RWPE2 (cell line): ENCODE measurements around the gene SLBP.
"Not testable (repeated sequence)": the region's sequence is repeated elsewhere in the genome, so short reads cannot be mapped to it uniquely, and the experiment has no call there.

Experiments used
- ATAC-seq: fragments of 200-7000 bp; cut with Tn5 transposase; 3 replicates; pipeline ENCODE4 v1.9.1; 2021; ENCODE audit warnings: low read depth
- DNase-seq: peaks from one replicate; pipeline ENCODE4 v3.0.0-alpha.2; 2020; ENCODE audit warnings: low spot score
- H3K27ac ChIP-seq: fragments of 450-650 bp; 2 replicates; pipeline ENCODE4 v1.5.1; 2017; ENCODE audit warnings: mild to moderate bottlenecking; ENCODE audit not compliant: poor library complexity, severe bottlenecking
- H3K27me3 ChIP-seq: fragments of 250-450 bp; sonication (Bioruptor Pico); 2 replicates; pipeline ENCODE4 v1.5.1; 2021; ENCODE audit warnings: mild to moderate bottlenecking, moderate library complexity; ENCODE audit not compliant: insufficient read depth, poor library complexity, severe bottlenecking
- H3K36me3 ChIP-seq: fragments of 250-450 bp; sonication (Bioruptor Pico); 2 replicates; pipeline ENCODE4 v1.5.1; 2020; ENCODE audit warnings: low read depth, mild to moderate bottlenecking, moderate library complexity
- H3K4me1 ChIP-seq: fragments of 250-450 bp; sonication (Bioruptor Pico); 2 replicates; pipeline ENCODE4 v1.5.1; 2021; ENCODE audit warnings: mild to moderate bottlenecking, moderate library complexity; ENCODE audit not compliant: insufficient read depth, poor library complexity, severe bottlenecking
- H3K4me3 ChIP-seq: fragments of 250-450 bp; sonication (Bioruptor Pico); 2 replicates; pipeline ENCODE4 v1.5.1; 2021; ENCODE audit warnings: mild to moderate bottlenecking, moderate library complexity; ENCODE audit not compliant: severe bottlenecking
- H3K9me3 ChIP-seq: fragments of 250-450 bp; sonication (Bioruptor Pico); 2 replicates; pipeline ENCODE4 v1.5.1; 2021; ENCODE audit warnings: mild to moderate bottlenecking, moderate library complexity; ENCODE audit not compliant: severe bottlenecking
- CTCF ChIP-seq: fragments of 450-650 bp; IDR thresholded peaks from one replicate; pipeline ENCODE4 v1.5.1; 2017; ENCODE audit warnings: mild to moderate bottlenecking, moderate library complexity; ENCODE audit not compliant: poor library complexity, severe bottlenecking

SLBP gene

DNA sequence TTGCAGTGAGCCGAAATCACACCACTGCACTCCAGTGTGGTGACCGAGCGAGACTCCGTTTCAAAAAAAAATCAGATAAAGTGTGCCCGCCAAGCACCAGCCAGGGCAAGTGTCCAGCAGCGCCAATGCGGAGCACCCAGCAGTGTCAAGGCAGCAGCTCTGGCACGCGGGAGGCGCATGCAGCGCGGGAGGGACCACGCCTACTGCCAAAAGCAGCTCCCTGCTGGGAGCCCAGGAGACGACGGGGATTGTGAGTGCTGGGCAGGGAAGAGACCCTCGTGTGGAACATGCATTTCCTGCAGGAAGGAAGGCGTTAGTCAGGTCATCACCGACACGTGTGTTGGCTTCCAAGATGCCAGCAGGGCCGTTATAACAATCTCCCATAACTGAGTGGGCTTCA is 38.4 kb downstream of the SLBP start:
- ATAC-seq: no peak
- Histone ChIP-seq H3K36me3 (no peaks in the 10 kb centered on the region), H3K4me3 (no peak overlapping the region), H3K27ac (no peak overlapping the region), H3K9me3 (no peaks in the 10 kb centered on the region), H3K27me3 (no peaks in the 10 kb centered on the region), H3K4me1 (no peaks in the 10 kb centered on the region)
- no peak for DNase-seq
- TF ChIP-seq CTCF: no peak

DNA sequence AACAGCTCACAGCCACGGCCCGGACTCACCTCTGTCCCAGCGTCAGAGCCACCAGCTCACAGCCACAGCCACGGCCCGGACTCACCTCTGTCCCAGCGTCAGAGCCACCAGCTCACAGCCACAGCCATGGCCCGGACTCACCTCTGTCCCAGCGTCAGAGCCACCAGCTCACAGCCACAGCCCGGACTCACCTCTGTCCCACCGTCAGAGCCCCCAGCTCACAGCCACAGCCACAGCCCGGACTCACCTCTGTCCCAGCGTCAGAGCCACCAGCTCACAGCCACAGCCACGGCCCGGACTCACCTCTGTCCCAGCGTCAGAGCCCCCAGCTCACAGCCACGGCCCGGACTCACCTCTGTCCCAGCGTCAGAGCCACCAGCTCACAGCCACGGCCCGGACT is 41.1 kb downstream of the SLBP start:
- not testable (repeated sequence) for H3K27ac ChIP-seq, H3K4me3 ChIP-seq, ATAC-seq, H3K4me1 ChIP-seq, H3K36me3 ChIP-seq, DNase-seq, H3K27me3 ChIP-seq, H3K9me3 ChIP-seq

DNA sequence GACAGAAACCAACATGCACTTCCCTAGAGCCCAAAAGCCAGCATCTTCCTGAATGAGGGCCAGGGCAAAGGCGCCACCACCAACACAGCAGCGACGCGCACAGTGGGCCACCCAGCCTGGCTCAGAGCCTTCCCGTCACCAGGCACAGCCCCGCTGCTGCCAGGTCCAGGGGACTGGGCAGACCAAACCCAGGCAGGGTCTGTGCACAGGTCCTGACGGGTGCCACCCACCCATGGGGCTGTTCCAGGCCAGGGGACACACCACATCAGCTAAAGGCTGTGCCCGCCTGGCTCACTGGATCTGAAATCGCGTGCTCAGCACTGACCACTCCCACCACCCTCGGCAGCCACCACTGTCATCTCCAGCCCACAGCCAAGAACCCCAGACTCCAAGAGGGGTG is 41.8 kb downstream of the SLBP start:
- no peak overlapping the region for H3K4me3 ChIP-seq
- no peak for TF ChIP-seq CTCF
- DNase-seq (no peak), ATAC-seq (no peak)
- no peaks in the 10 kb centered on the region for H3K27me3 ChIP-seq
- no peaks in the 10 kb centered on the region for H3K9me3 ChIP-seq
- no peaks in the 10 kb centered on the region for H3K36me3 ChIP-seq
- H3K4me1 ChIP-seq: no peaks in the 10 kb centered on the region
- no peak overlapping the region for H3K27ac ChIP-seq

GRCh38 chr4:1669850-1670249 is 42.3 kb downstream of the SLBP start:
- Histone ChIP-seq H3K4me3 (no peak overlapping the region), H3K36me3 (no peaks in the 10 kb centered on the region), H3K27me3 (no peaks in the 10 kb centered on the region), H3K27ac (no peak overlapping the region), H3K4me1 (no peaks in the 10 kb centered on the region), H3K9me3 (no peaks in the 10 kb centered on the region)
- DNase-seq: no peak
- no peak for TF ChIP-seq CTCF
- no peak for ATAC-seq

DNA sequence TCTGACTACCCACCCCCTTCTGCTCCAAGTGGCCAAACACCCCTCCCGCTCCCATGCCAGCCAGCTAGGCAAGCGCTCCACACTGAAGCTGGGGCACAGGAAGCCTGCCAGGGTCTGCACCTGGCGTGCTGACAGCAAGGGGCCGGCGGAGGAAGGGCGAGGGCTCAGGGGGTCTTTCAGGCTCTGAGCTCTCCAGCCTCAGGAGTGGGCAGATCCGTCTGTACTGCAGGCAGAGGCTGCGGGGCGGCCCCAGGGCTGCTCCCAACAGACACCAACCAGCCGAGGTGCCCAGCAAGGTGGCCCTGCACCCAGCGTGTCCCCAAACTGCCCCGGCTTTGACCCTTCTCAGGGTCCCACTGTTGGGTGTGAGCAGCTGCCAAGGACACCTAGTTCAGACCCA is 42.8 kb downstream of the SLBP start:
- Histone ChIP-seq H3K27me3 (no peaks in the 10 kb centered on the region), H3K4me1 (no peaks in the 10 kb centered on the region), H3K4me3 (no peak overlapping the region), H3K27ac (no peak overlapping the region), H3K36me3 (no peaks in the 10 kb centered on the region), H3K9me3 (no peaks in the 10 kb centered on the region)
- DNase-seq: no peak
- ATAC-seq: no peak
- TF ChIP-seq CTCF: no peak
